Measurements from ENCODE around the gene COL24A1. TPM values are rescaled to one million over a fixed set of nuclear protein-coding genes. Genes with fewer than 3 reads are reported as not detected.

The COL24A1 gene
- total and polyA plus RNA-seq, 2 of the 13 experiments (the other 11 are each of a cell fraction or from before 2014, with no cell fraction given), result 0.04 to 0.13 TPM

- CTCF ChIA-PET (ENCODE audit: low intra/inter-chr PET ratio, low total read pairs), result no interaction called here
- ATAC-seq (no peak), DNase-seq (ENCODE audit: low spot score) (no peak), FAIRE-seq (no peak)
- BruUV-seq (replicated peaks), result no TSS peak
- H3K36me3 ChIP-seq (replicated peaks in 1 of 2; ENCODE audit: control insufficient read depth in 1 of 2, insufficient read depth in 2 of 2, low read length in 2 of 2), result no peaks in the 10 kb centered on the region
- H3K27ac ChIP-seq (ENCODE audit: extremely low read length, insufficient read depth, low read length), result no peak overlapping the region
- H3K27me3 ChIP-seq (ENCODE audit: control insufficient read depth in 1 of 2, insufficient read depth in 2 of 2, low read length in 2 of 2), result no peaks in the 10 kb centered on the region
- under 1% methylated on average over 4 of the region's 4 CpGs for WGBS (ENCODE audit: low lambda C conversion rate)
- H3K9ac ChIP-seq (ENCODE audit: insufficient read depth, low read depth, low read length), result no peak overlapping the region
- no peak overlapping the region for H3K4me3 ChIP-seq (replicated peaks in 1 of 3; ENCODE audit: insufficient read depth in 1 of 3, low read depth in 2 of 3, low read length in 3 of 3)
- H3K4me2 ChIP-seq (ENCODE audit: low read depth, low read length), result no peak overlapping the region
- H3K79me2 ChIP-seq (ENCODE audit: insufficient read depth, low read length), result no peaks in the 10 kb centered on the region
- H2AFZ ChIP-seq (ENCODE audit: low read length), result no peak overlapping the region
- in situ Hi-C loops (cut with HindIII; ENCODE audit: extremely low pct_ligation_motif_present, low pct_unique_long_range_greater_than_20kb), result no loop called here
- no peaks in the 10 kb centered on the region for H3K4me1 ChIP-seq (ENCODE audit: insufficient read depth, low read length)
- H4K20me1 ChIP-seq (ENCODE audit: insufficient read depth, low read length), result no peaks in the 10 kb centered on the region
- POLR2A ChIA-PET, result no interaction called here
- intact Hi-C loops (cut with micrococcal nuclease; ENCODE audit: unreplicated experiment), result no loop called here
- no peaks in the 10 kb centered on the region for H3K9me3 ChIP-seq (ENCODE audit: low read length)
- TF ChIP-seq ZNF263 (CRISPR knock-in tag; IDR thresholded peaks at IDR 0.05), result no peak
- no peak for TF ChIP-seq DMTF1 (CRISPR knock-in tag; IDR thresholded peaks at IDR 0.05)
- no peak for TF ChIP-seq THAP9 (CRISPR knock-in tag; IDR thresholded peaks at IDR 0.05; ENCODE audit: borderline replicate concordance)
- TF ChIP-seq, protein P1, sequence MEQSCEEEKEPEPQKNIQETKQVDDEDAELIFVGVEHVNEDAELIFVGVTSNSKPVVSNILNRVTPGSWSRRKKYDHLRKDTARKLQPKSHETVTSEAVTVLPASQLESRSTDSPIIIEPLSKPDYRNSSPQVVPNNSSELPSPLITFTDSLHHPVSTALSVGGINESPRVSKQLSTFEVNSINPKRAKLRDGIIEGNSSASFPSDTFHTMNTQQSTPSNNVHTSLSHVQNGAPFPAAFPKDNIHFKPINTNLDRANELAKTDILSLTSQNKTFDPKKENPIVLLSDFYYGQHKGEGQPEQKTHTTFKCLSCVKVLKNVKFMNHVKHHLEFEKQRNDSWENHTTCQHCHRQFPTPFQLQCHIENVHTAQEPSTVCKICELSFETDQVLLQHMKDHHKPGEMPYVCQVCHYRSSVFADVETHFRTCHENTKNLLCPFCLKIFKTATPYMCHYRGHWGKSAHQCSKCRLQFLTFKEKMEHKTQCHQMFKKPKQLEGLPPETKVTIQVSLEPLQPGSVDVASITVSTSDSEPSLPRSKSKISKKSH (CRISPR knock-in tag; IDR thresholded peaks at IDR 0.05; ENCODE audit: borderline replicate concordance), result no peak
- TF ChIP-seq ZBTB42 (CRISPR knock-in tag; IDR thresholded peaks at IDR 0.05), result no peak
- no peak for TF ChIP-seq DMAP1 (CRISPR knock-in tag; IDR thresholded peaks at IDR 0.05)
- no peak for TF ChIP-seq ZNF251 (CRISPR knock-in tag; IDR thresholded peaks at IDR 0.05)
- TF ChIP-seq ONECUT2 (CRISPR knock-in tag; IDR thresholded peaks at IDR 0.05), result no peak
- no peak for TF ChIP-seq KDM2A (CRISPR knock-in tag; IDR thresholded peaks at IDR 0.05; ENCODE audit: borderline replicate concordance, low read depth)
- no peak for TF ChIP-seq RBFOX2 (IDR thresholded peaks at IDR 0.05; ENCODE audit: low read depth, low read length)
- no peak for TF ChIP-seq ZNF234 (CRISPR knock-in tag; conservative IDR thresholded peaks at IDR 0.05)
- no peak for TF ChIP-seq EZH2 (conservative IDR thresholded peaks at IDR 0.05; ENCODE audit: low read depth, low read length)
- TF ChIP-seq TGIF2 (CRISPR knock-in tag; IDR thresholded peaks at IDR 0.05), result no peak
- no peak for TF ChIP-seq ZNF34 (CRISPR knock-in tag; IDR thresholded peaks at IDR 0.05; ENCODE audit: borderline replicate concordance)
- TF ChIP-seq ZNF383 (CRISPR knock-in tag; IDR thresholded peaks at IDR 0.05; ENCODE audit: borderline replicate concordance), result no peak
- TF ChIP-seq RNF219 (CRISPR knock-in tag; IDR thresholded peaks at IDR 0.05), result no peak
- TF ChIP-seq ELF4 (CRISPR knock-in tag; IDR thresholded peaks at IDR 0.05; ENCODE audit: borderline replicate concordance), result no peak
These were observed 333.9 kb downstream of the COL24A1 start for GRCh38 chr1:85822696-85823095.
